Peyer's patch (tissue), 4 donors: ENCODE results near the gene RGS3. TPM values are rescaled to one million over a fixed set of nuclear protein-coding genes. Genes with fewer than 3 reads are reported as not detected.

Experiments
- DNase-seq, 3 donors: peaks; one replicate each; pipeline ENCODE4 v3.0.0-alpha.2; 2017 to 2019
- H3K27ac ChIP-seq, 4 donors: fragments of 200-600 bp; sonication (generic); one replicate each; pipeline ENCODE4 v1.5.1; 2016 to 2019
- H3K27me3 ChIP-seq, 2 donors: fragments of 200-600 bp; sonication (generic); one replicate each; pipeline ENCODE4 v1.5.1; 2019
- H3K36me3 ChIP-seq, 3 donors: fragments of 200-600 bp; sonication (generic); one replicate each; pipeline ENCODE4 v1.5.1; 2016 to 2019
- H3K4me1 ChIP-seq, 4 donors: fragments of 200-600 bp; sonication (generic); one replicate each; pipeline ENCODE4 v1.5.1; 2016 to 2019
- H3K4me3 ChIP-seq, 4 donors: fragments of 200-600 bp; sonication (generic); 1 replicate in 3 of 4; 2 replicates in 1 of 4; pipeline ENCODE4 v1.5.1; 2016 to 2019; ENCODE audit warnings: mild to moderate bottlenecking in 1 of 4
- H3K9me3 ChIP-seq, 4 donors: fragments of 200-600 bp; sonication (generic); one replicate each; pipeline ENCODE4 v1.5.1; 2016 to 2019; ENCODE audit warnings: mild to moderate bottlenecking in 1 of 4
- POLR2A ChIP-seq, 2 donors: fragments of 450-650 bp; IDR thresholded peaks; one replicate each; pipeline ENCODE4 v1.5.1; 2017; ENCODE audit warnings: antibody characterized with exemption in 2 of 2, mild to moderate bottlenecking in 2 of 2, moderate library complexity in 2 of 2
- total RNA-seq, 4 donors: library from RNA; depleted of rRNA; stranded (reverse); fragments of >200 nt; gene quantifications; one replicate each; pipeline ENCODE4 v1.1.0, GENCODE V29; 2016
- TF ChIP-seq, protein P1 (sequence below), 6 experiments: fragments of 450-650 bp in 4 of 6; fragments of 200-600 bp in 2 of 6; sonication (generic) in 1 of 6; IDR thresholded peaks; one replicate each; pipeline ENCODE4 v1.5.1; 2017 to 2019; ENCODE audit warnings: antibody characterized with exemption in 6 of 6, mild to moderate bottlenecking in 3 of 6, moderate library complexity in 1 of 6

The RGS3 gene
- total RNA-seq, 4 donors from 2014 or later: 55.3 to 113 (median 88.6) TPM

DNA sequence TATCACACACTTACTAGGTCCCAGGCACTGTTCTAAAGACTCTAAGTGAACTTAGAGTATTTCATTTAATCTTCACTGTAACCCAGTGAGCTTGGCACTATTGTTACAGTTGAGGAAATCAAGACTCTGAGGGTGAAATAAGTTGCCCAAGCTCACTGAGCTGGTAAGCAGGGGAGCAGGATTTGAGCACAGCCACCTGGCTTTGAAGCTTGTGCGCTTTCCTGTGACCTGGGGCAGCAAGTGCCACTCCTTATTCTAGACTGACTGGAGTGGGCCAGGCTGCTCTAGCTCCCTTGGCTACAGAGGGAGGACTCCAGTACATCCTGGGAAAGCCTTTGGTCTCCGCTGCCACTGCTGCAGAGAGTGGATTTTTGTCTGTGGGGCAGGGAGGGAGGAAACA, 50.0 kb downstream of the RGS3 start:
- H3K9me3 ChIP-seq: no peaks in the 10 kb centered on the region
- no peaks in the 10 kb centered on the region for H3K27me3 ChIP-seq
- H3K4me3 ChIP-seq: no peak overlapping the region
- no peak for TF ChIP-seq POLR2A (IDR thresholded peaks at IDR 0.05)
- peak overlapping the region in 1 of 4 donors; percentile 4 for H3K27ac ChIP-seq
- no peak for DNase-seq
- peaks cover 3 to 57% (median 12%) of the 10 kb centered on the region in 4 donors for H3K4me1 ChIP-seq
- peaks cover 0 to 36% (median 0%) of the 10 kb centered on the region in 3 donors for H3K36me3 ChIP-seq

DNA sequence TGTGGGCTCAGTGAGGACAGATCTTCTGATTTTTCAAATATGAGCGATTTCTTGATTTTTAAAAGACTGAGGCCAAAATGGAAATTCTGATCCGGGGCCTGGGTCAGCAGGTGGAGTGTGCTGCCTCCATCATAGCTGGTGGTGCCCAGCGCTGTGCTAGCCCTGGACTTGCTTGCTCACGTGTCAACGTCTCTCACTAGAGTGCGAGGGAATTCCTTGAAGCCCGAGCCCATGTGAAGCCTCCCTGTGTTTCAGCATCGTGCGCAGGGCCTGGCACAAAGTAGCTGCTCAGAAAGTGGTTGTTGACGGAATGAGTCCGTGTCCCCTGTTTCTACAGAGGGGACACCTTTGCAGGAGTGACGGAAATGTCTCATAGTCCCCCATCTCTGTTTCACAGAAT, 50.5 kb downstream of the RGS3 start:
- no peaks in the 10 kb centered on the region for H3K27me3 ChIP-seq
- H3K36me3 ChIP-seq: peaks cover 0 to 40% (median 0%) of the 10 kb centered on the region in 3 donors
- no peak for TF ChIP-seq POLR2A (IDR thresholded peaks at IDR 0.05)
- TF ChIP-seq, protein P1, sequence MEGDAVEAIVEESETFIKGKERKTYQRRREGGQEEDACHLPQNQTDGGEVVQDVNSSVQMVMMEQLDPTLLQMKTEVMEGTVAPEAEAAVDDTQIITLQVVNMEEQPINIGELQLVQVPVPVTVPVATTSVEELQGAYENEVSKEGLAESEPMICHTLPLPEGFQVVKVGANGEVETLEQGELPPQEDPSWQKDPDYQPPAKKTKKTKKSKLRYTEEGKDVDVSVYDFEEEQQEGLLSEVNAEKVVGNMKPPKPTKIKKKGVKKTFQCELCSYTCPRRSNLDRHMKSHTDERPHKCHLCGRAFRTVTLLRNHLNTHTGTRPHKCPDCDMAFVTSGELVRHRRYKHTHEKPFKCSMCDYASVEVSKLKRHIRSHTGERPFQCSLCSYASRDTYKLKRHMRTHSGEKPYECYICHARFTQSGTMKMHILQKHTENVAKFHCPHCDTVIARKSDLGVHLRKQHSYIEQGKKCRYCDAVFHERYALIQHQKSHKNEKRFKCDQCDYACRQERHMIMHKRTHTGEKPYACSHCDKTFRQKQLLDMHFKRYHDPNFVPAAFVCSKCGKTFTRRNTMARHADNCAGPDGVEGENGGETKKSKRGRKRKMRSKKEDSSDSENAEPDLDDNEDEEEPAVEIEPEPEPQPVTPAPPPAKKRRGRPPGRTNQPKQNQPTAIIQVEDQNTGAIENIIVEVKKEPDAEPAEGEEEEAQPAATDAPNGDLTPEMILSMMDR (IDR thresholded peaks at IDR 0.05): no peak
- peak overlapping the region in 1 of 4 donors; percentile 4 for H3K27ac ChIP-seq
- no peak overlapping the region for H3K4me3 ChIP-seq
- DNase-seq: no peak
- peaks cover 4 to 55% (median 12%) of the 10 kb centered on the region in 4 donors for H3K4me1 ChIP-seq
- no peaks in the 10 kb centered on the region for H3K9me3 ChIP-seq

DNA sequence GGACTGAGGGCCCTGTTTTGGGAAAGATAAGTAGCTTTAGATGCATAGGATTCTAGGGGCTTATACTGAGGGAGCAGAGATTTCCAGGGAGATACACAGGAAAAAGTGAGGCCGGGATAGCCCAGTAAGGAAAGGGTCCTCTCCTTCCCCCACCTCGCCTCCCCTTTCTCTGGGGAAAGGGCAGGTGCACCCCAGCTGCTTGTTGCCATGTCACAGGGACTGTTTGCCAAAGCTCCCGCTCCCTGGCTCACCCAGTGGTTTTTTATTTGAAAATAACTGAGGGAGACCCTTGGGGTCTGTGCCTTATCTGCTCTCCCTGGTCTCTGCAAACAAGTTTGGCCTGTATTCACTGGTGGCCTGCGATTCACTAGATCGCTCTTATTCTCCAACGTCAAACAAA, 51.2 kb downstream of the RGS3 start:
- Histone ChIP-seq H3K27me3 (no peaks in the 10 kb centered on the region), H3K36me3 (peaks cover 0 to 40% (median 0%) of the 10 kb centered on the region in 3 donors), H3K4me3 (no peak overlapping the region), H3K4me1 (peaks cover 4 to 54% (median 12%) of the 10 kb centered on the region in 4 donors), H3K27ac (no peak overlapping the region), H3K9me3 (no peaks in the 10 kb centered on the region)
- no peak for TF ChIP-seq POLR2A (IDR thresholded peaks at IDR 0.05)
- TF ChIP-seq, protein P1 (IDR thresholded peaks at IDR 0.05): no peak
- DNase-seq: no peak

DNA sequence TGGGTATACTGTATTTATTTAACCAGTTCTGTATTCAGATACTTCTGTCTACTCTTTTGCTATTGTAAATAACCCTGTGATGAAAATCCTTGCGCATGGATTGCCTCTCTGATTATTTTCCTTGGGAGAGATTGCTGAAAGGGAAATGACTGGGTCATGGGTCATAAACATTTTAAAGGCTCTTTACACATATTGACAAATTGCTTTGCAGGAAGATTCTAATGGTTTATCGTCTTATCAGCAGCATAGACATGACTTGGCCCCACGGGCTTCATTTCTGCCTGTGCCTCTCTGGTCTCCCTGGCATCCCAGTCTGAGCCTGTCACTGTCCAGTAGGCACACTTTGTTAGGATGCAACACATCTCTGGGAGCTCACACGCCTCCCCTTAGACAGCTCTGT, 52.3 kb downstream of the RGS3 start:
- TF ChIP-seq, protein P1 (IDR thresholded peaks at IDR 0.05): no peak
- no peak for TF ChIP-seq POLR2A (IDR thresholded peaks at IDR 0.05)
- H3K27ac ChIP-seq: no peak overlapping the region
- peaks cover 0 to 40% (median 0%) of the 10 kb centered on the region in 3 donors for H3K36me3 ChIP-seq
- H3K27me3 ChIP-seq: no peaks in the 10 kb centered on the region
- H3K9me3 ChIP-seq: no peaks in the 10 kb centered on the region
- H3K4me3 ChIP-seq: no peak overlapping the region
- H3K4me1 ChIP-seq: peaks cover 4 to 54% (median 12%) of the 10 kb centered on the region in 4 donors
- DNase-seq: no peak

DNA sequence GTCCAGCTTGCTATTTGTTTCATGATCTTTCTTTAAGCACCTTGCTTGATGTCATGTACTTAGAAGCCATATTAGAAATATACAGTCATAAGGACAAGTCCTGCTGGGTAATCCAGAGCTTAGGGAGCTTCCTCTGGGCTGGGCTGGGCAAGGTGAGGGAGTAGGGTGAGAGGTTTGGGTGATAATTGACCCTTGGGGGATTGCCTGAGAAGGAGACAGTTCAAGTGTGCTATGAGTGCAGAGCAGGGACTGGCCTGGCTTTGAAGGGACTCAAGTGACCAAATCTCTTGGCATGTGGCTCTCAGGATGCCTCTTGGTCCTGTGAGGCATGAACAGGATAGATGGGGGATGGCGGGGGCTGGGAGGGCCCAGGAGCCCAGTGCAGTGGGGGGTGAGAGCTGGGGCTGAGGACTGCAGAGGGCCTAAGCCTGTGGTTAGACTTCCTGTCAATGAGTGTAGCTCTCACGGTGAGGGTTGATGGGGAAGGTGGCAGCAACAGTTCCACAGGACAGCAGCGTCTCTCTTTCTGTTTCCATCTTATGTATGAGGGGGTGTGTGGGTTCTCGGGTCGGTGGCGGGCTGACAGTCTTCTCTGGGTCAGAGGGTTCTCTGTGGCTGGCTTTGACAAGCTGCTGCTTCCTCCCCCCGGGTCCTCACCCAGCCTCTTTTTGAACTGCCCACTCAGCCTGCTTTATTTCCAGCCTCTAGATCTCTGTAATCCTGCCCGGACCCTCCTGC, 53.5 kb downstream of the RGS3 start:
- TF ChIP-seq, protein P1 (IDR thresholded peaks at IDR 0.05): no peak
- TF ChIP-seq POLR2A (IDR thresholded peaks at IDR 0.05): no peak
- no peaks in the 10 kb centered on the region for H3K27me3 ChIP-seq
- H3K9me3 ChIP-seq: no peaks in the 10 kb centered on the region
- peak overlapping the region in 3 of 4 donors; percentile 29 to 31 (median 29) for H3K4me3 ChIP-seq
- DNase-seq: peak in 2 of 3 donors; percentile 68 to 85
- peaks cover 0 to 40% (median 0%) of the 10 kb centered on the region in 3 donors for H3K36me3 ChIP-seq
- peak overlapping the region; percentile 56 to 98 (median 83) for H3K27ac ChIP-seq
- peaks cover 4 to 54% (median 13%) of the 10 kb centered on the region in 4 donors for H3K4me1 ChIP-seq

DNA sequence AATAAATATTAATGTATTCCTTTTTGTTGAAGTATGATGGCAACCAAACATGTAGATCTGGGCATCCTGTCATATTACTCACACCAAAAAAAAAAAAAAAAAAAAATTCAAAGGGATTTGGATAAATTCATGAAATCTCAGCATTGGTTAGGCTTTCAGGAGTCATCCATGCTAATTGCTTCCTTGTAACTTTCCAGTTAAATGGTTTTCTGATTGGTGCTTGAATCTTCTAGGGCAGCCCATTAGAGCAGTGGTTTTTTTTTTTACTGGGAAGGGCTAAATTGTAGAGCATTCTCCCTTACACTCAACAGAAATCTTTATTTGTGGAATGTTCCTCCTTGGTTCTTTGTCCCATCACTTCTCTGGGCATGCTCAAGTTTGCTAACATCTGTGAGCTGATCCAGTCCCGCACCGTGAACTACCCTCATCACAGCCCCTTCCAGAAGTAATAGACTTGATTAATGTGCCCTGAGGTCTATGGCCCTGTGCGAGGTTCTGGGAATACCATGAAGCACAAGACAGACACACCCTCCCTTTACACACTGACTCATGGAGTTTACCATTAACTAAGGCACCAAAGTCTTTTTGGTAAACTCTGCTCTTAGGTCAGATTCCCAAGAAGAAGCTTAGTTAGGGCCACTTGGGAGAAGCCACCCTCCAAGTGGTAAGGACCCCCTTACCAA, 56.0 kb downstream of the RGS3 start:
- peaks cover 0 to 30% (median 0%) of the 10 kb centered on the region in 3 donors for H3K36me3 ChIP-seq
- DNase-seq: peak in 1 of 3 donors; percentile 72
- no peaks in the 10 kb centered on the region for H3K9me3 ChIP-seq
- peak overlapping the region in 2 of 4 donors; percentile 36 to 47 for H3K4me3 ChIP-seq
- H3K4me1 ChIP-seq: peaks cover 27 to 74% (median 32%) of the 10 kb centered on the region in 4 donors
- H3K27ac ChIP-seq: peak overlapping the region; percentile 39 to 98 (median 84)
- TF ChIP-seq POLR2A (IDR thresholded peaks at IDR 0.05): peak; percentile 41 to 69
- TF ChIP-seq, protein P1 (IDR thresholded peaks at IDR 0.05): no peak
- H3K27me3 ChIP-seq: no peaks in the 10 kb centered on the region
